HG02852 (cell line): ENCODE results near the gene XKR8.
"Not testable (repeated sequence)": the region's sequence is repeated elsewhere in the genome, so short reads cannot be mapped to it uniquely, and the experiment has no call there.

ENCODE experiments used
- ATAC-seq: cut with Tn5 transposase; IDR thresholded peaks from one replicate; pipeline ENCODE4 v1.9.1; 2021; ENCODE audit warnings: mild to moderate bottlenecking, moderate library complexity; ENCODE audit not compliant: unreplicated experiment

Gene XKR8

GRCh38 chr1:27980216-27980845 is 20.6 kb downstream of the XKR8 start:
- no peak for ATAC-seq

GRCh38 chr1:27981145-27981544 is 21.4 kb downstream of the XKR8 start:
- no peak for ATAC-seq

DNA sequence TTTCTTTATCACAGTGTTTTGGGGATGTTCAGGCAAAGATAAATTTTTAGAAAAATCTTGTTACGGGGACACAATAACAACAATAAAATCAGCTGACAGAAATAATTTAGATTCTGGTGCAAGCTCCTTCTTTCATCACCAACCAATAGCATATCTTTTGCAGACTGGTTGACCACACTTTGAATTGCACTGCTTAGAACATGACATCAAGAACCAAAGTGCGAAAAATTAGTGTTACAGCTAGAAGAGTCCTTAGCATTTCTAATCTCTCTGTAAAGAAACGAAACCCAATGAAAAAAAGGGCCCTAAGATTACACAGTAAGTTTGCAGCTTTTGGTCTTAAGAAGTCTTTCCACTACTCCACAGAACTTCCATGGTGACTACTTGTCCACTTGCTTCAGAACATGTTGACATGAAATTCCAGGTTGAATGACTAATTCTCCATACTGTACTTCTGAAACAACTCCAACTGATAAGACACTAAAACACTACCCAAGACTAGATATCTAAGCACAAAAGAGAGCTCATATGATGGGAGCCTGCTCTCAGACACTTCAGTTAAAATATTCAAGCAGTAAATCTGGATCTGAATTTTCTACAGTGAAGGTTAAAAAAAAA is 31.3 kb downstream of the XKR8 start:
- no peak for ATAC-seq

DNA sequence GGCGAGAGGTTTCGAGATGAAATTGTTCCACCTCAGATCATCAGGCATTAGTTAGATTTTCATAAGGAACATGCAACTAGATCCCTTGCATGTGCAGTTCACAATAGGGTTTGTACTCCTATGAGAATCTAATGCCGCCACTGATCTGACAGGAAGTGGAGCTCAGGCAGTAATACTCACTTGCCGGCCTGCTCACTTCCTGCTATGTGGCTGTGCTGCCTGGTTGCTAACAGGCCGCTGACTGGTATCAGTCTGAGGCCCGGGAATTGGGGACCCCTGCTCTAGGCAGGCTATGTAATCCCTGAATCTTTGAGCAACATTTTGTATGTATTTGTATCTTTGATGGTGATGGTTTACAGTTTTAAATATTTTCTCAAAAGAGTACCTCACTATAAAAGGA is 32.5 kb downstream of the XKR8 start:
- no peak for ATAC-seq

DNA sequence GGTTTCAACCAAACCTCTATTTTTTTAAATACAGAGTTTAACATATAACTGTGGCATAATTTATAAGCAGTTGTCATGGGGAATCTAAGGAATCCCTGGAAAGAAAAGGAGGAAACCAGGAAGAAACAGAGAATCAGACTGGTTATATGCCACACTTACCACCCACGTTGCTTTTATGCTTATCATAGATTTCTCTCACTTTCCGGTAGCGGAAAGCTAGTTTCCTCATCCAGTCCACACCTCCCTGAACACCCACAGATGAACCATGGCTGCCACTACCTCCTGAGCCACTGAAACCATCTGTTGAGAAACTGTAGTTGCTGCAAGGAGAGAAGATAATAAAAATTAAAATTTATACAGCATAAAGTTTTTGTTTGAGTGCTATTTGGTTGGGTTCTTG is 33.5 kb downstream of the XKR8 start:
- no peak for ATAC-seq

GRCh38 chr1:27994060-27994459 is 34.3 kb downstream of the XKR8 start:
- ATAC-seq, result no peak

GRCh38 chr1:27994526-27994925 is 34.8 kb downstream of the XKR8 start:
- ATAC-seq, result not testable (repeated sequence)

- no peak for ATAC-seq
Observed at GRCh38 chr1:27999055-27999454, 39.3 kb downstream of the XKR8 start.

DNA sequence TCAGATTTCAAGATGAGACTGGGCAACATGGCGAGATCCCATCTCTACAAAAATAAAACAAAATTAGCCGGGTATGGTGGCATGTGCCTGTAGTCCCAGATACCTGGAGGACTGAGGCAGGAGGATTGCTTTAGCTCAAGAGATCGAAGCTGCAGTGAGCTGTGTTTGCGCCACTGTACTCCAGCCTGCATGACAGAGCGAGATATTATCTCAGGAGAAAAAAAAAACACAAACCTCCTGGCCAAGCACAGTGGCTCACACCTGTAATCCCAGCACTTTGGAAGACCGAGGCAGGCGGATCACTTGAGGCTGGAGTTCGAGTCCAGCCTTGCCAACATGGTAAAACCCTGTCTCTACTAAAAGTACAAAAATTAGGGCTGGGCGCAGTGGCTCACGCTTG is 42.8 kb downstream of the XKR8 start:
- ATAC-seq, result no peak

- ATAC-seq, result not testable (repeated sequence)
Observed at GRCh38 chr1:28003117-28003516, 43.3 kb downstream of the XKR8 start.

GRCh38 chr1:28010969-28011368 is 51.2 kb downstream of the XKR8 start:
- no peak for ATAC-seq
